Skin of body (tissue), 2 donors: ENCODE measurements around the gene MAP4K5. TPM values are rescaled to one million over a fixed set of nuclear protein-coding genes. Genes with fewer than 3 reads are reported as not detected.

Experiments
- small RNA-seq: library from RNA; depleted of rRNA; stranded (forward); fragments of <200 nt; gene quantifications from one replicate; pipeline ENCODE3, GENCODE V24; 2014; ENCODE audit warnings: low replicate concordance
- total RNA-seq: library from RNA; depleted of rRNA; stranded (reverse); fragments of >200 nt; gene quantifications from one replicate; pipeline ENCODE4 v1.2.3, GENCODE V29; 2014

MAP4K5 gene
- total RNA-seq, 1 donor from 2014 or later = 87.0 TPM

Small RNA genes within 50 kb of the gene (small RNA-seq; reads per million reads assigned to genes)
- not detected for gene RF00019
- not detected for gene SNRPGP1

Other genes starting within 250 kb of the MAP4K5 start
- 7.3 TPM for gene L2HGDH, start 220.3 kb downstream of the MAP4K5 start, total RNA-seq
- gene DMAC2L, start 220.2 kb downstream of the MAP4K5 start, total RNA-seq = 6.7 TPM
- gene CDKL1, start 135.7 kb downstream of the MAP4K5 start, total RNA-seq = 54.4 TPM
- 11.9 TPM for gene ATL1, start 27.6 kb upstream of the MAP4K5 start, total RNA-seq
- 45.1 TPM for gene SAV1, start 135.7 kb upstream of the MAP4K5 start, total RNA-seq